Keratinocyte (primary cell): ENCODE data around the gene TYW1. TPM values are rescaled to one million over a fixed set of nuclear protein-coding genes. Genes with fewer than 3 reads are reported as not detected.
"Not testable (repeated sequence)": the region's sequence is repeated elsewhere in the genome, so short reads cannot be mapped to it uniquely, and the experiment has no call there.

Experiments
- DNase-seq: peaks from one replicate; pipeline ENCODE4 v3.0.0-alpha.2; 2011; ENCODE audit warnings: low read depth, missing footprints, low spot score
- FAIRE-seq: peaks from 2 replicates; lab custom pipeline; 2011; peaks lifted over from hg19 to GRCh38; lab: Jason Lieb, UNC
- H2AFZ ChIP-seq: 2 replicates; pipeline ENCODE4 v1.6.0; 2012; ENCODE audit warnings: low read length, control low read depth, inconsistent platforms; ENCODE audit not compliant: control insufficient read depth
- H3K27ac ChIP-seq: 2 replicates; pipeline ENCODE4 v1.5.1; 2011; ENCODE audit warnings: low read length; ENCODE audit not compliant: control insufficient read depth, insufficient read depth
- H3K27me3 ChIP-seq: 3 replicates; pipeline ENCODE4 v1.6.0; 2011; ENCODE audit warnings: low read length; ENCODE audit not compliant: control insufficient read depth, insufficient read depth; ENCODE audit errors: extremely low read depth
- H3K36me3 ChIP-seq, 2 experiments: 2 replicates in 1 of 2; 3 replicates in 1 of 2; pipeline ENCODE4 v1.5.1; 2011; ENCODE audit warnings: low read length in 2 of 2, mild to moderate bottlenecking in 1 of 2; ENCODE audit not compliant: control insufficient read depth in 2 of 2, insufficient read depth in 2 of 2; ENCODE audit errors: extremely low read depth in 1 of 2
- H3K4me1 ChIP-seq: 3 replicates; pipeline ENCODE4 v1.5.1; 2011; ENCODE audit warnings: low read length; ENCODE audit not compliant: control insufficient read depth, insufficient read depth; ENCODE audit errors: extremely low read depth
- H3K4me2 ChIP-seq: 3 replicates; pipeline ENCODE4 v1.6.0; 2011; ENCODE audit warnings: low read depth, low read length; ENCODE audit not compliant: control insufficient read depth, insufficient read depth; ENCODE audit errors: extremely low read depth
- H3K4me3 ChIP-seq, 3 experiments: fragments of 200-600 bp in 1 of 3; sonication (generic) in 1 of 3; 2 replicates in 2 of 3; 3 replicates in 1 of 3; pipeline ENCODE4 v1.5.1; 2011 to 2016; ENCODE audit warnings: low read length in 3 of 3, mild to moderate bottlenecking in 3 of 3, control low read depth in 2 of 3, inconsistent platforms in 1 of 3, low read depth in 1 of 3, mixed read lengths in 1 of 3, mixed run types in 1 of 3, moderate library complexity in 1 of 3; ENCODE audit not compliant: control insufficient read depth in 2 of 3, insufficient read depth in 2 of 3; ENCODE audit errors: extremely low read depth in 1 of 3
- H3K79me2 ChIP-seq: 2 replicates; pipeline ENCODE4 v1.6.0; 2012; ENCODE audit warnings: low read length; ENCODE audit not compliant: control insufficient read depth, insufficient read depth
- H3K9ac ChIP-seq: 3 replicates; pipeline ENCODE4 v1.6.0; 2011; ENCODE audit warnings: low read length; ENCODE audit not compliant: control insufficient read depth, insufficient read depth; ENCODE audit errors: extremely low read depth
- H3K9me1 ChIP-seq: 3 replicates; pipeline ENCODE4 v1.6.0; 2011; ENCODE audit warnings: low read length; ENCODE audit not compliant: control insufficient read depth, insufficient read depth; ENCODE audit errors: extremely low read depth
- H3K9me3 ChIP-seq: 2 replicates; pipeline ENCODE4 v1.5.1; 2012; ENCODE audit warnings: low read depth, low read length; ENCODE audit not compliant: control insufficient read depth
- H4K20me1 ChIP-seq: 3 replicates; pipeline ENCODE4 v1.6.0; 2011; ENCODE audit warnings: low read length; ENCODE audit not compliant: control insufficient read depth, insufficient read depth; ENCODE audit errors: extremely low read depth
- dilution Hi-C: fragments of 300-500 bp; cut with MboI; formaldehyde crosslinking; loops from one replicate; pipeline ENCODE4 v1.7.0; 2020; ENCODE audit warnings: low sequenced_read_pairs; ENCODE audit not compliant: extremely low pct_ligation_motif_present
- polyA plus RNA-seq, 5 experiments: library from polyadenylated mRNA; depleted of rRNA in 3 of 5; stranded (reverse) in 3 of 5; stranded (forward) in 1 of 5; unstranded in 1 of 5; fragments of >200 nt; gene quantifications; 1 replicate in 1 of 5; 2 replicates in 3 of 5; 3 replicates in 1 of 5; pipeline versions ENCODE4 v1.2.1 to v1.2.3, GENCODE V29; 2011 to 2012; ENCODE audit warnings: missing spikeins in 2 of 5, low read depth in 1 of 5, low replicate concordance in 1 of 5

TYW1 gene
- polyA plus RNA-seq, 1 donor (not counting 4 experiments of a cell fraction or from before 2014, with no cell fraction given) = 16.4 TPM

- FAIRE-seq, H3K79me2 ChIP-seq, H3K9ac ChIP-seq, dilution Hi-C loops, H3K4me1 ChIP-seq, H3K27ac ChIP-seq, H3K4me3 ChIP-seq, H3K9me1 ChIP-seq, H3K4me2 ChIP-seq, DNase-seq, H3K36me3 ChIP-seq, H3K27me3 ChIP-seq, H2AFZ ChIP-seq, H4K20me1 ChIP-seq, H3K9me3 ChIP-seq: not testable (repeated sequence)
Observed at GRCh38 chr7:67192123-67192702, 195.6 kb downstream of the TYW1 start.

GRCh38 chr7:67192889-67193613 is 196.4 kb downstream of the TYW1 start:
- FAIRE-seq, H3K27me3 ChIP-seq, dilution Hi-C loops, H3K4me2 ChIP-seq, H3K36me3 ChIP-seq, H2AFZ ChIP-seq, H3K4me1 ChIP-seq, H3K27ac ChIP-seq, H3K9me3 ChIP-seq, H3K9ac ChIP-seq, H3K4me3 ChIP-seq, DNase-seq, H3K9me1 ChIP-seq, H4K20me1 ChIP-seq, H3K79me2 ChIP-seq: not testable (repeated sequence)

GRCh38 chr7:67196176-67196575 is 199.5 kb downstream of the TYW1 start:
- H3K27me3 ChIP-seq, FAIRE-seq, dilution Hi-C loops, H3K4me3 ChIP-seq, H3K79me2 ChIP-seq, H3K36me3 ChIP-seq, H3K27ac ChIP-seq, H3K4me2 ChIP-seq, H3K9me1 ChIP-seq, H3K9me3 ChIP-seq, H3K4me1 ChIP-seq, H2AFZ ChIP-seq, H3K9ac ChIP-seq, DNase-seq, H4K20me1 ChIP-seq: not testable (repeated sequence)

- DNase-seq, H3K9ac ChIP-seq, H3K9me3 ChIP-seq, H3K36me3 ChIP-seq, H3K4me2 ChIP-seq, H3K27ac ChIP-seq, dilution Hi-C loops, H4K20me1 ChIP-seq, H3K9me1 ChIP-seq, H3K27me3 ChIP-seq, H2AFZ ChIP-seq, H3K4me1 ChIP-seq, FAIRE-seq, H3K4me3 ChIP-seq, H3K79me2 ChIP-seq: not testable (repeated sequence)
Observed at GRCh38 chr7:67198865-67199526, 202.4 kb downstream of the TYW1 start.

- H3K9ac ChIP-seq, H3K4me1 ChIP-seq, H3K9me3 ChIP-seq, H3K4me2 ChIP-seq, H3K27me3 ChIP-seq, FAIRE-seq, H3K79me2 ChIP-seq, H3K36me3 ChIP-seq, dilution Hi-C loops, DNase-seq, H2AFZ ChIP-seq, H3K4me3 ChIP-seq, H3K9me1 ChIP-seq, H4K20me1 ChIP-seq, H3K27ac ChIP-seq: not testable (repeated sequence)
Observed at GRCh38 chr7:67205772-67206171, 209.1 kb downstream of the TYW1 start.
